Endometrial microvascular endothelial cells (primary cell): ENCODE measurements around the gene R3HDM2. TPM values are rescaled to one million over a fixed set of nuclear protein-coding genes. Genes with fewer than 3 reads are reported as not detected.

ENCODE experiments used
- in situ Hi-C: cut with HindIII; loops from 2 replicates; pipeline ENCODE4 v1.10.0; 2017; ENCODE audit warnings: low sequenced_read_pairs, low pct_unique_long_range_greater_than_20kb; ENCODE audit errors: inconsistent ontology term
- total RNA-seq: library from RNA; depleted of rRNA; stranded (reverse); fragments of >200 nt; gene quantifications from one replicate; pipeline ENCODE4 v1.2.3, GENCODE V29; 2015; ENCODE audit errors: inconsistent ontology term

R3HDM2 gene
- total RNA-seq, 1 donor from 2014 or later = 16.8 TPM

- in situ Hi-C loops = no loop called here
Observed at GRCh38 chr12:57240066-57240921, 190.5 kb downstream of the R3HDM2 start.

GRCh38 chr12:57239587-57240065 is 191.2 kb downstream of the R3HDM2 start:
- in situ Hi-C loops = no loop called here

GRCh38 chr12:57238854-57239554 is 191.8 kb downstream of the R3HDM2 start:
- in situ Hi-C loops = no loop called here

GRCh38 chr12:57237932-57238853 is 192.7 kb downstream of the R3HDM2 start:
- in situ Hi-C loops = no loop called here

- in situ Hi-C loops = no loop called here
Observed at GRCh38 chr12:57237596-57237931, 193.3 kb downstream of the R3HDM2 start.

- in situ Hi-C loops = no loop called here
Observed at GRCh38 chr12:57236925-57237595, 193.8 kb downstream of the R3HDM2 start.

GRCh38 chr12:57236201-57236924 is 194.5 kb downstream of the R3HDM2 start:
- in situ Hi-C loops = no loop called here

- in situ Hi-C loops = no loop called here
Observed at GRCh38 chr12:57235728-57236131, 195.1 kb downstream of the R3HDM2 start.

GRCh38 chr12:57235017-57235727 is 195.7 kb downstream of the R3HDM2 start:
- in situ Hi-C loops = no loop called here

- in situ Hi-C loops = no loop called here
Observed at GRCh38 chr12:57234571-57235016, 196.2 kb downstream of the R3HDM2 start.

- in situ Hi-C loops = no loop called here
Observed at GRCh38 chr12:57234233-57234570, 196.6 kb downstream of the R3HDM2 start.

GRCh38 chr12:57233357-57234232 is 197.2 kb downstream of the R3HDM2 start:
- in situ Hi-C loops = no loop called here

GRCh38 chr12:57232156-57232756 is 198.6 kb downstream of the R3HDM2 start:
- in situ Hi-C loops = no loop called here

- in situ Hi-C loops = no loop called here
Observed at GRCh38 chr12:57231276-57232021, 199.4 kb downstream of the R3HDM2 start.

GRCh38 chr12:57230381-57231155 is 200.3 kb downstream of the R3HDM2 start:
- in situ Hi-C loops = no loop called here
